T47D (cell line): Measurements from ENCODE around the gene THBS2.
"Not testable (repeated sequence)": the region's sequence is repeated elsewhere in the genome, so short reads cannot be mapped to it uniquely, and the experiment has no call there.

Source experiments
- DNase-seq, 2 experiments: peaks; one replicate each; pipeline versions ENCODE4 v3.0.0 to v3.0.0-alpha.2; 2011 to 2012; ENCODE audit warnings: low read depth in 1 of 2, low spot score in 1 of 2
- JUND ChIP-seq: IDR thresholded peaks from 2 replicates; pipeline ENCODE4 v1.6.1; 2012; ENCODE audit warnings: low read depth
- in situ Hi-C: cut with HindIII; loops from 2 replicates; pipeline ENCODE4 v1.10.0; 2016; ENCODE audit warnings: low sequenced_read_pairs, low pct_unique_long_range_greater_than_20kb

THBS2 gene

GRCh38 chr6:169220068-169220964, 33.3 kb downstream of the THBS2 start:
- in situ Hi-C loops = no loop called here
- no peak for DNase-seq
- no peak for TF ChIP-seq JUND

- in situ Hi-C loops = no loop called here
- no peak for TF ChIP-seq JUND
Measured at GRCh38 chr6:169217972-169218371, 35.7 kb downstream of the THBS2 start.

GRCh38 chr6:169216830-169217229, 36.8 kb downstream of the THBS2 start:
- DNase-seq = no peak
- TF ChIP-seq JUND = no peak
- in situ Hi-C loops = no loop called here

More at GRCh38 chr6:169217972-169218371, 35.7 kb downstream of the THBS2 start:
- DNase-seq = no peak

DNA sequence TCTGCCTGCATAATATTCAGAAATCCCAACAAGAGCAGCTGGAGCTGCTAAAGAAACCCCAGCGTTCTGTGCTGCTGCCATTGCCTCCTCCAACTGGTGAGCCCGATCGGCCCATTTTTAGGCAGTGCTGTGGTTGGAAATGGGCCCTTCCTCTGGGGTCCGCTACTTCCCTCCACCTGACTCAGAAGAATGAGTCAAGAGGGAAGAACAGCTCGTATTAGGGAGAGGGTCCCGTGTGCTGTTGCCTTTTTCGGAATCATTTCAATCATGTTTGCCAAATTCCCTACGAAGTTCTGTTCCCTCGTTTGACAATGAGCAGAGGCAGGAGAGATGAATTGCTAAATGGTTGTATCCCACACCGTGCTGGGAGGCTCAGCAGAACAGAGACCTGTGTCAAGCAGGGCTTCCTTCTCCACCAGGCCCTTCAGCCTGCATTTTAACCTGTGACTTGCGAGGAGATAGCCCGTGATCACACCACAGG, 38.4 kb downstream of the THBS2 start:
- no peak for DNase-seq
- TF ChIP-seq JUND = no peak
- in situ Hi-C loops = no loop called here

DNA sequence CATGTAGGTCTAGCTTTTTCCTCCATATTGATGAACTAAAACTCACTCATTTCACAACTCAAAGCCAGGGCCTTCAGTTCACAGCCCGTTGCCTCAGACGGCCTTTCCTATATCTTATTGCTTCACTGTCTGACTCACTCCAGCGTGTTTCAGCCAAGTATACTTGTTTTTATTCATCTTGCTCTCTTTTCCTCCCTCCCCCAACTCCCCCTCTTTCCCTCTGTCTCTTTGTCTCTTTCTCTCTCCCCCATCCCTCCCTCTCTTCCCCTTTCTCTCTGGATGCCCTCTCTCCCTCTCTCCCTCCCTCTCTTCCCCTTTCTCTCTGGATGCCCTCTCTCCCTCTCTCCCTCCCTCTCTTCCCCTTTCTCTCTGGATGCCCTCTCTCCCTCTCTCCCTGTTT, 38.9 kb downstream of the THBS2 start:
- DNase-seq, in situ Hi-C loops: not testable (repeated sequence)

- no peak for DNase-seq
- no peak for TF ChIP-seq JUND
- in situ Hi-C loops = no loop called here
Measured at GRCh38 chr6:169213814-169214520, 39.7 kb downstream of the THBS2 start.

- TF ChIP-seq JUND = no peak
- DNase-seq = peak; percentile 82 to 91
- in situ Hi-C loops = no loop called here
Measured at GRCh38 chr6:169212897-169213813, 40.5 kb downstream of the THBS2 start.

GRCh38 chr6:169212436-169212835, 41.2 kb downstream of the THBS2 start:
- no peak for DNase-seq
- in situ Hi-C loops = no loop called here

DNA sequence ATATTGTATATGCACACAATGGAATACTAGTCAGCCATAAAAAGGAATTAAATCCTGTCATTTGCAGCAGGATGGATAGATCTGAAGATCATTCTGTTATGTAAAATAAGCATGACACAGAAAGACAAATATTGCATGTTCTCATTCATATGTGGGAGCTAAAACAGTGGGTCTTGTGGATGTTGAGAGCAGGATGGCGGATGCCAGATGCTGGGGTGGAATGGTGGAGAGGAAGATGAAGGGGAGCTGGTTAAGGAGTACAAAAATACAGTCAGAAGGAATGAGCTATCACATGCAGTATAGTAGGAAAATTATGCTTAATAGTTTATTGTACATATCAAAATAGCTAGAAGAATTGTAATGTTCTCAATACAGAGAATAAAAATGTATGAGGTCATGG, 41.8 kb downstream of the THBS2 start:
- no peak for DNase-seq
- in situ Hi-C loops = no loop called here
- no peak for TF ChIP-seq JUND

More at GRCh38 chr6:169212436-169212835, 41.2 kb downstream of the THBS2 start:
- TF ChIP-seq JUND = no peak

DNA sequence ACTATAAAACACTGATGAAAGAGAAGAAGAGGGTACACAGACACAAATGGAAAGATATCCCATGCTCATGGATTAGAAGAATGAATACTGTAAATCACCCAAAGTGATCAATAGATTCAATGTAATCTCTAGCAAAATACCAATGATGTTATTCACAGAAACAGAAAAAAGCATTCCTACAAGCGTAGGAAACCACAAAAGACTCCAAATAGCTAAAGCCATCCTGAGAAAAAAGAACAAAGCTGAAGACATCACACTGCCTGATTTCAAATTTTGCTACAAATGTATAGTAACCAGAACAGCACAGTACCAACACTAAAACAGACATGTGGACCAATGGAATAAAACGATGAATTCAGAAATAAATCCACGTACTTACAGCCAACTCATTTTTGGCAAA, 43.0 kb downstream of the THBS2 start:
- no peak for DNase-seq
- TF ChIP-seq JUND = no peak
- in situ Hi-C loops = no loop called here

DNA sequence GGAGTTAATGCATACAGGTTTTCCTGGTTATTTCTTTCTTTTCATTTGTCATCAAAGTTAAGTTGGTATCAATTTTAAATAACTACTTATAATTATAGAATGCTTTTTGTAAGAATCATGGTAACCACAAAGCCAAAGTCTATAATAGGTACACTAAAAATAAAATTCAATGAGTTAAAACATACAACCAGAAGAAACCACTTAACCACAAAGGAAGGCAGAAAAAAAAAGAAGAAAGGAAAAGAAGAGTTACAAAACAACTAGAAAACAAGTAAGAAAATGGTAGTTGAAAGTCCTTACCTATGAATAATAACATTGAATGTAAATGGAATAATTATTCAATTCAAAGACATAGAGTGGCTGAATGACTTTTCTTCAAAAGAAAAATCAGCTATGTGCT, 45.6 kb downstream of the THBS2 start:
- no peak for DNase-seq
- in situ Hi-C loops = no loop called here
- no peak for TF ChIP-seq JUND

GRCh38 chr6:169207482-169207881, 46.2 kb downstream of the THBS2 start:
- DNase-seq = no peak
- no peak for TF ChIP-seq JUND
- in situ Hi-C loops = no loop called here
